OCI-LY3 (cell line): Measurements from ENCODE around the gene FBN2.

Experiments
- H2AFZ ChIP-seq: fragments of 200-600, 300-600 bp; shearing (Covaris generic); 2 replicates; pipeline ENCODE4 v1.6.0; 2014; ENCODE audit warnings: antibody characterized with exemption, low read depth, low read length
- H3K27ac ChIP-seq: fragments of 200-600, 300-600 bp; sonication (generic); 2 replicates; pipeline ENCODE4 v1.5.1; 2014; ENCODE audit warnings: mild to moderate bottlenecking, low read length, moderate library complexity, mixed read lengths
- H3K27me3 ChIP-seq: fragments of 200-600, 300-600 bp; sonication (generic); 2 replicates; pipeline ENCODE4 v1.6.1; 2014; ENCODE audit warnings: low read depth, low read length, mixed read lengths
- H3K36me3 ChIP-seq: fragments of 200-600, 300-600 bp; sonication (generic); replicated peaks from 2 replicates; pipeline ENCODE3; 2014; ENCODE audit warnings: low read depth, low read length, mixed read lengths
- H3K4me1 ChIP-seq: fragments of 300-600, 200-600 bp; sonication (generic); 2 replicates; pipeline ENCODE4 v1.6.1; 2014; ENCODE audit warnings: low read length, mixed read lengths
- H3K4me2 ChIP-seq: fragments of 200-600, 300-600 bp; sonication (generic); 2 replicates; pipeline ENCODE4 v1.6.1; 2014; ENCODE audit warnings: low read length, mixed read lengths
- H3K4me3 ChIP-seq: fragments of 300-600, 200-600 bp; sonication (generic); 2 replicates; pipeline ENCODE4 v1.5.1; 2014; ENCODE audit warnings: antibody characterized with exemption, mild to moderate bottlenecking, low read length, moderate library complexity
- H3K79me2 ChIP-seq: fragments of 300-600, 200-600 bp; shearing (Covaris generic); 2 replicates; pipeline ENCODE4 v1.6.1; 2014; ENCODE audit warnings: mild to moderate bottlenecking, low read length, mixed read lengths
- H3K9ac ChIP-seq: fragments of 300-600, 200-600 bp; shearing (Covaris generic); 2 replicates; pipeline ENCODE4 v1.6.0; 2014; ENCODE audit warnings: mild to moderate bottlenecking, low read length, moderate library complexity
- H3K9me3 ChIP-seq: fragments of 200-600, 300-600 bp; shearing (Covaris generic); 2 replicates; pipeline ENCODE4 v1.6.1; 2014; ENCODE audit warnings: low read length, mixed read lengths; ENCODE audit not compliant: insufficient read depth
- H4K20me1 ChIP-seq: fragments of 200-600, 300-600 bp; sonication (generic); 2 replicates; pipeline ENCODE4 v1.6.1; 2016; ENCODE audit warnings: low read length, mixed read lengths; ENCODE audit not compliant: insufficient read depth
- EZH2phosphoT487 ChIP-seq: fragments of 200-600 bp; shearing (Covaris generic); IDR thresholded peaks from 2 replicates; pipeline ENCODE4 v1.6.1; 2018; ENCODE audit warnings: antibody characterized with exemption, mixed run types, low read depth
- TF ChIP-seq, protein P1 (sequence below): fragments of 200-600, 300-600 bp; sonication (generic); IDR thresholded peaks from 2 replicates; pipeline ENCODE4 v1.5.1; 2014; ENCODE audit warnings: antibody characterized with exemption, low read length, low read depth

Gene FBN2

DNA sequence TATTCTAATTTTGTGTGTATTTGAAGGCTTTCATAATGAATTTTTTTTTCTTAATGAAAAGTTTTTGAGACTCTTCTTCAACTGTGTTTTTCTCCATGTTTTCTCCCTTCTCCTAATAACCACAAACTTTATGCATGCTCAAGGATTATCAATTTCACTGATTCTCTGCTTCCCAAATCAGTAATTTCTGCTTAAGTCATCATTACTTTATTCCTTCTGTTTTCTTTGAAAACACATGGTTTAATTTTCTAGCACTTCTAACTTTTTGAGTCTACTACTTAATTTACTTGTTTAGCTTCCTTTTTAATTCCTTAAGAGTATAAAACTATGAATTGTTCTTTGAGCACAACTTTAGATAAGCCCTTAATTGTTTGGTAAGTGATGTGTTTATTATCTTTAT, 11.5 kb upstream of the FBN2 start:
- Histone ChIP-seq H3K27ac (no peak overlapping the region), H3K36me3 (no peaks in the 10 kb centered on the region), H3K27me3 (no peaks in the 10 kb centered on the region), H3K4me3 (no peak overlapping the region), H3K4me1 (no peaks in the 10 kb centered on the region), H2AFZ (no peak overlapping the region), H3K9ac (no peak overlapping the region), H3K9me3 (no peaks in the 10 kb centered on the region), H3K4me2 (no peak overlapping the region), H3K79me2 (no peaks in the 10 kb centered on the region), H4K20me1 (no peaks in the 10 kb centered on the region)
- TF ChIP-seq, protein P1, sequence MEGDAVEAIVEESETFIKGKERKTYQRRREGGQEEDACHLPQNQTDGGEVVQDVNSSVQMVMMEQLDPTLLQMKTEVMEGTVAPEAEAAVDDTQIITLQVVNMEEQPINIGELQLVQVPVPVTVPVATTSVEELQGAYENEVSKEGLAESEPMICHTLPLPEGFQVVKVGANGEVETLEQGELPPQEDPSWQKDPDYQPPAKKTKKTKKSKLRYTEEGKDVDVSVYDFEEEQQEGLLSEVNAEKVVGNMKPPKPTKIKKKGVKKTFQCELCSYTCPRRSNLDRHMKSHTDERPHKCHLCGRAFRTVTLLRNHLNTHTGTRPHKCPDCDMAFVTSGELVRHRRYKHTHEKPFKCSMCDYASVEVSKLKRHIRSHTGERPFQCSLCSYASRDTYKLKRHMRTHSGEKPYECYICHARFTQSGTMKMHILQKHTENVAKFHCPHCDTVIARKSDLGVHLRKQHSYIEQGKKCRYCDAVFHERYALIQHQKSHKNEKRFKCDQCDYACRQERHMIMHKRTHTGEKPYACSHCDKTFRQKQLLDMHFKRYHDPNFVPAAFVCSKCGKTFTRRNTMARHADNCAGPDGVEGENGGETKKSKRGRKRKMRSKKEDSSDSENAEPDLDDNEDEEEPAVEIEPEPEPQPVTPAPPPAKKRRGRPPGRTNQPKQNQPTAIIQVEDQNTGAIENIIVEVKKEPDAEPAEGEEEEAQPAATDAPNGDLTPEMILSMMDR: no peak
- no peak for TF ChIP-seq EZH2phosphoT487

DNA sequence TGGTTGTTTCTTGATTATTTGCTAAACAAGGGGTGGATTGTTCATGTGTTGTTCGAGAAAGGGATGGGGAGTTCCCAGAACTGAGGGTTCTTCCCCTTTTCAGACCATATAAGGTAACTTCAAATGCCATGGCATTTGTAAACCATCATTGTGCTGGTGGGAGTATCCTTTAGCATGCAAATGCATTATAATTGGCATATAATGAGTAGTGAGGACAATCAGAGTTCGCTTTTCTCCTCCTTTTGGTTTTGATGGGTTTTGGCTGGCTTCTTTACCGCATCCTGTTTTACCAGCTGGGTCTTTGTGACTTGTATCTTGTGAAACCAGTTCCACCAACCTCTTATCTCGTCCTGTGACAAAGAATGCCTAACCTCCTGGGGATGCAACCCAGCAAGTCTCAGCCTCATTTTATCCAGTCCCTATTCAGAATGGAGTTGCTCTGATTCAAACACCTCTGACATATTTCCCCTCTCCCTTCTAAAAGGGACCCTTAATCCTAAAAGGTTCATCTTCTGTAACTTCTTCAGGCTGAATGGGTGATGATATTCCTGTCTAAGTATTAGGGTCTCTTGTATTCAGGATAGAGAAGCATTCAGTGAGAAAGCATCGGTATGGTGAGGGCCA, 8.7 kb upstream of the FBN2 start:
- H3K9ac ChIP-seq: no peak overlapping the region
- no peak overlapping the region for H3K4me2 ChIP-seq
- H3K36me3 ChIP-seq: no peaks in the 10 kb centered on the region
- H3K27ac ChIP-seq: no peak overlapping the region
- no peaks in the 10 kb centered on the region for H3K79me2 ChIP-seq
- no peak for TF ChIP-seq EZH2phosphoT487
- TF ChIP-seq, protein P1: no peak
- no peaks in the 10 kb centered on the region for H3K9me3 ChIP-seq
- no peaks in the 10 kb centered on the region for H3K27me3 ChIP-seq
- no peak overlapping the region for H3K4me3 ChIP-seq
- no peaks in the 10 kb centered on the region for H3K4me1 ChIP-seq
- no peaks in the 10 kb centered on the region for H4K20me1 ChIP-seq
- H2AFZ ChIP-seq: no peak overlapping the region

DNA sequence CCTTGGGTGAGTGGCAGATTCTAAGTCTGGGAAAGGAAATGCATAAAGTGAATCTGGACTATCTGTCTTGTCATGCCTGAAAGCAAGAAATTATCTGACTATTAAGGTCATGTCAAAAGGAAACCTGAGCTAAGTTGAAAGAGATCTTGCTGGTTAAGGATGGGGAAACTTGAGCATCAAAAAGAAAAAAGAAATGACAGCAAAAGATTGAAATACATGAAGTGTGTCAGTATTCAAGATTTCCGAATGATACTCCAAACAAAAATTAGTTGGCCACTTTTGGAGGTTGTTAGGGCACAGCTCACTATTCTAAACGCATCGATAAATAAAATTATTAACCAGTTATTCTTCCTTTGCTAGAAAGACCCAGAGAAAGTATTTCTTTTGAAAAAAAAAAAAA, 3.3 kb upstream of the FBN2 start:
- TF ChIP-seq EZH2phosphoT487: no peak
- TF ChIP-seq, protein P1: no peak
- Histone ChIP-seq H3K4me3 (no peak overlapping the region), H3K4me1 (no peaks in the 10 kb centered on the region), H3K36me3 (no peaks in the 10 kb centered on the region), H4K20me1 (no peaks in the 10 kb centered on the region), H3K9me3 (no peaks in the 10 kb centered on the region), H3K4me2 (no peak overlapping the region), H3K27ac (no peak overlapping the region), H3K27me3 (no peaks in the 10 kb centered on the region), H2AFZ (no peak overlapping the region), H3K9ac (no peak overlapping the region), H3K79me2 (no peaks in the 10 kb centered on the region)

DNA sequence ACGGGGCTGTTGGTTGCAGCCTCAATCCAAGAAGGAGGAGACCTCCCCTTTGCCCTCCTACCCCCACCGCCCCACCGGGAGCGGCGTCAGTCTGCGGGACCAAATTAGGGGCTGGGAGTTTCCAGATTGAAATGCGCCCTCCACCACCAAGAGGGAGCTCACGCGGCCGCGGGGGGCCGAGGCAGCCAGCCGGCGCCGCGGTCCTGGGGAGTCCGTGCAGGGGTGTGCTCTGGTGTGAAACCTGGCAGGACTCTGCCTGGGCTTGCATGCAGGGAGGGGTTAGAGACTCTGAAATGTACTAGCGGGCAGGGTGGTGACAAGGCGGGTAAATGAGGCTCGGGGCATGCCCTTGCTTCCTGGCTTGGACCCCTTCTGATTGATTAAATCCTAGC, 989 bp upstream of the FBN2 start:
- H3K4me2 ChIP-seq: no peak overlapping the region
- no peaks in the 10 kb centered on the region for H3K9me3 ChIP-seq
- H3K4me3 ChIP-seq: no peak overlapping the region
- H3K36me3 ChIP-seq: no peaks in the 10 kb centered on the region
- H2AFZ ChIP-seq: no peak overlapping the region
- no peaks in the 10 kb centered on the region for H4K20me1 ChIP-seq
- no peak overlapping the region for H3K27ac ChIP-seq
- TF ChIP-seq, protein P1: no peak
- no peak for TF ChIP-seq EZH2phosphoT487
- no peaks in the 10 kb centered on the region for H3K4me1 ChIP-seq
- no peaks in the 10 kb centered on the region for H3K27me3 ChIP-seq
- H3K79me2 ChIP-seq: no peaks in the 10 kb centered on the region
- H3K9ac ChIP-seq: no peak overlapping the region
